GM12864 (cell line): ENCODE data around the gene PRKCD.
A peak's percentile ranks its signal among the peaks of the same experiment; 100 is the strongest.

ENCODE experiments used
- DNase-seq: peaks from one replicate; pipeline ENCODE4 v3.0.0-alpha.2; 2011; ENCODE audit warnings: low read depth
- H3K4me3 ChIP-seq: 2 replicates; pipeline ENCODE4 v1.5.1; 2011; ENCODE audit warnings: mild to moderate bottlenecking, low read depth, low read length, control low read depth
- CTCF ChIP-seq: IDR thresholded peaks from 2 replicates; pipeline ENCODE4 v1.5.1; 2011; ENCODE audit warnings: low read depth, mild to moderate bottlenecking, moderate library complexity, low read length, control low read depth, inconsistent platforms; ENCODE audit errors: missing control alignments

The PRKCD gene

GRCh38 chr3:53130179-53131061 lies 30.6 kb upstream of the PRKCD start, which contains the start of gene RFT1:
TSS of gene RFT1 (minus strand) at chr3:53130435. CDS start at chr3:53130400, 35 bp downstream.
- H3K4me3 ChIP-seq: peak within 1 kb of the TSS; percentile 69
- DNase-seq: peak; percentile 90
- peak; percentile 5 for TF ChIP-seq CTCF

- peak overlapping the region; percentile 69 for H3K4me3 ChIP-seq
- DNase-seq: no peak
- no peak for TF ChIP-seq CTCF
Measured at GRCh38 chr3:53131096-53131495, 29.9 kb upstream of the PRKCD start.

- H3K4me3 ChIP-seq: no peak overlapping the region
- no peak for TF ChIP-seq CTCF
- DNase-seq: no peak
Measured at GRCh38 chr3:53132347-53132746, 28.7 kb upstream of the PRKCD start.

- H3K4me3 ChIP-seq: no peak overlapping the region
- no peak for DNase-seq
- peak; percentile 92 for TF ChIP-seq CTCF
Measured at GRCh38 chr3:53134631-53135232, 26.3 kb upstream of the PRKCD start.

- no peak for DNase-seq
- no peak for TF ChIP-seq CTCF
- no peak overlapping the region for H3K4me3 ChIP-seq
Measured at GRCh38 chr3:53137221-53137620, 23.8 kb upstream of the PRKCD start.

- TF ChIP-seq CTCF: no peak
- no peak for DNase-seq
- no peak overlapping the region for H3K4me3 ChIP-seq
Measured at GRCh38 chr3:53137835-53138446, 23.1 kb upstream of the PRKCD start.
